ENCODE measurements around the gene LRP4. TPM values are rescaled to one million over a fixed set of nuclear protein-coding genes. Genes with fewer than 3 reads are reported as not detected.

LRP4 gene
- total and polyA plus RNA-seq, 2 donors (not counting 3 experiments of a cell fraction or from before 2014, with no cell fraction given), result 0.86 to 2.0 TPM

GRCh38 chr11:46836431-46836830 lies 81.9 kb downstream of the LRP4 start:
- no peak for TF ChIP-seq CTCF (IDR thresholded peaks at IDR 0.05; ENCODE audit: extremely low read depth in 1 of 2, insufficient read depth in 1 of 2, low read depth in 1 of 2, low read length in 2 of 2)
- peaks cover 99% of the 10 kb centered on the region for H3K79me2 ChIP-seq (ENCODE audit: control insufficient read depth, insufficient read depth, low read length)
- no peak overlapping the region for H3K4me3 ChIP-seq (replicated peaks in 1 of 3; ENCODE audit: insufficient read depth in 1 of 3, low read depth in 1 of 3, low read length in 3 of 3)
- no peaks in the 10 kb centered on the region for H3K4me1 ChIP-seq (ENCODE audit: control insufficient read depth, extremely low read depth, insufficient read depth, low read length)
- FAIRE-seq (no peak), DNase-seq (ENCODE audit: low read depth, low spot score) (no peak)
- intact Hi-C loops (cut with micrococcal nuclease) (no loop called here), dilution Hi-C loops (cut with MboI; ENCODE audit: extremely low pct_ligation_motif_present, low sequenced_read_pairs) (no loop called here)
- ChIA-PET CTCF (no interaction called here), POLR2A (no interaction called here)
- H3K9ac ChIP-seq (replicated peaks; ENCODE audit: extremely low read depth, insufficient read depth, low read length), result no peak overlapping the region
- no peak overlapping the region for H3K27ac ChIP-seq (ENCODE audit: insufficient read depth, low read depth, low read length)
- H3K27me3 ChIP-seq (ENCODE audit: control insufficient read depth in 2 of 2, insufficient read depth in 2 of 2, low read length in 2 of 2), result no peaks in the 10 kb centered on the region
- H3K4me2 ChIP-seq (ENCODE audit: insufficient read depth, low read length), result no peak overlapping the region
- BruUV-seq (replicated peaks), result no TSS peak
- H2AFZ ChIP-seq (ENCODE audit: low read depth, low read length), result no peak overlapping the region
- peaks cover 0 to 2% of the 10 kb centered on the region in 2 experiments for H3K36me3 ChIP-seq (ENCODE audit: control insufficient read depth in 2 of 2, extremely low read depth in 1 of 2, insufficient read depth in 2 of 2, low read length in 2 of 2)
- no peaks in the 10 kb centered on the region for H3K9me1 ChIP-seq (replicated peaks; ENCODE audit: control insufficient read depth, extremely low read depth, insufficient read depth, low read length)
- H3K9me3 ChIP-seq (replicated peaks; ENCODE audit: control insufficient read depth, insufficient read depth, low read length), result no peaks in the 10 kb centered on the region
- H4K20me1 ChIP-seq (replicated peaks; ENCODE audit: control insufficient read depth, extremely low read depth, insufficient read depth, low read length), result peaks cover 2% of the 10 kb centered on the region

GRCh38 chr11:46835897-46836296 lies 82.5 kb downstream of the LRP4 start:
- FAIRE-seq, result no peak
- peaks cover 2% of the 10 kb centered on the region for H4K20me1 ChIP-seq (replicated peaks; ENCODE audit: control insufficient read depth, extremely low read depth, insufficient read depth, low read length)
- dilution Hi-C loops (cut with MboI; ENCODE audit: extremely low pct_ligation_motif_present, low sequenced_read_pairs), result no loop called here

More at GRCh38 chr11:46835897-46836296, 82.5 kb downstream of the LRP4 start:
- peaks cover 0 to 2% of the 10 kb centered on the region in 2 experiments for H3K36me3 ChIP-seq (ENCODE audit: control insufficient read depth in 2 of 2, extremely low read depth in 1 of 2, insufficient read depth in 2 of 2, low read length in 2 of 2)
- no peak overlapping the region for H3K27ac ChIP-seq (ENCODE audit: insufficient read depth, low read depth, low read length)
- H3K9me1 ChIP-seq (replicated peaks; ENCODE audit: control insufficient read depth, extremely low read depth, insufficient read depth, low read length), result no peaks in the 10 kb centered on the region
- no peak for DNase-seq (ENCODE audit: low read depth, low spot score)
- H3K79me2 ChIP-seq (ENCODE audit: control insufficient read depth, insufficient read depth, low read length), result peaks cover 99% of the 10 kb centered on the region
- TF ChIP-seq POLR2AphosphoS5 (IDR thresholded peaks at IDR 0.05; ENCODE audit: insufficient read depth, low read depth, low read length) (no peak), EZH2 (IDR thresholded peaks at IDR 0.05; ENCODE audit: borderline replicate concordance, low read depth, low read length, severe bottlenecking) (no peak), MAX (IDR thresholded peaks at IDR 0.05; ENCODE audit: insufficient read depth, insufficient read length) (no peak)
- no peaks in the 10 kb centered on the region for H3K4me1 ChIP-seq (ENCODE audit: control insufficient read depth, extremely low read depth, insufficient read depth, low read length)
- intact Hi-C loops (cut with micrococcal nuclease), result no loop called here
- H3K9ac ChIP-seq (replicated peaks; ENCODE audit: extremely low read depth, insufficient read depth, low read length), result no peak overlapping the region
- no peak overlapping the region for H2AFZ ChIP-seq (ENCODE audit: low read depth, low read length)
- H3K9me3 ChIP-seq (replicated peaks; ENCODE audit: control insufficient read depth, insufficient read depth, low read length), result no peaks in the 10 kb centered on the region
- no peak overlapping the region for H3K4me2 ChIP-seq (ENCODE audit: insufficient read depth, low read length)
- ChIA-PET CTCF (no interaction called here), POLR2A (no interaction called here)
- H3K27me3 ChIP-seq (ENCODE audit: control insufficient read depth in 2 of 2, insufficient read depth in 2 of 2, low read length in 2 of 2), result no peaks in the 10 kb centered on the region
- BruUV-seq (replicated peaks), result no TSS peak
- no peak overlapping the region for H3K4me3 ChIP-seq (replicated peaks in 1 of 3; ENCODE audit: insufficient read depth in 1 of 3, low read depth in 1 of 3, low read length in 3 of 3)
